ENCODE data around the gene USP10.

- TF ChIP-seq CTCF (conservative IDR thresholded peaks at IDR 0.05; ENCODE audit: low read length) (peak; percentile 24; the same call in 1 of the 2 replicates), EZH2phosphoT487 (IDR thresholded peaks at IDR 0.05; ENCODE audit: borderline replicate concordance, low read depth, low read length) (no peak)
Observed at GRCh38 chr16:84735849-84736586, 36.2 kb downstream of the USP10 start.

Data from OCI-LY7 (cell line).